GM19193 (cell line): Measurements from ENCODE around the gene TSC2.

Experiments used
- POLR2A ChIP-seq: IDR thresholded peaks from 4 replicates; pipeline ENCODE4 v1.6.1; 2011; ENCODE audit not compliant: insufficient read depth, insufficient read length; ENCODE audit errors: extremely low read depth

TSC2 gene

GRCh38 chr16:2122429-2122828 lies 74.6 kb downstream of the TSC2 start:
- TF ChIP-seq POLR2A: no peak

- peak; percentile 42 for TF ChIP-seq POLR2A
Measured at GRCh38 chr16:2135770-2136490, 88.1 kb downstream of the TSC2 start, which contains the start of gene PKD1. TSS of gene PKD1 (minus strand) at chr16:2135898. CDS start at chr16:2135689, 209 bp downstream.
